Mesenchymal stem cell (in vitro differentiated cells and primary cell): ENCODE results near the gene NUP188.

Experiments
- DNase-seq: peaks from one replicate; pipeline ENCODE4 v3.0.0-alpha.2; 2013
- H2AFZ ChIP-seq: one replicate; pipeline ENCODE4 v1.6.1; 2013; ENCODE audit warnings: low read depth, mild to moderate bottlenecking, control low read depth, inconsistent platforms, low read length, moderate library complexity
- H2AK5ac ChIP-seq: 2 replicates; pipeline ENCODE4 v1.6.1; 2013; ENCODE audit warnings: low read length, moderate library complexity, mild to moderate bottlenecking, inconsistent platforms; ENCODE audit not compliant: severe bottlenecking
- H2BK120ac ChIP-seq: one replicate; pipeline ENCODE4 v1.6.1; 2013; ENCODE audit warnings: low read depth, mild to moderate bottlenecking, inconsistent platforms, low read length, moderate library complexity
- H2BK12ac ChIP-seq, 2 experiments: one replicate each; pipeline ENCODE4 v1.6.1; 2013; ENCODE audit warnings: inconsistent platforms in 2 of 2, low read length in 2 of 2, mild to moderate bottlenecking in 2 of 2, moderate library complexity in 2 of 2, control low read depth in 1 of 2
- H2BK15ac ChIP-seq: one replicate; pipeline ENCODE4 v1.6.1; 2013; ENCODE audit warnings: mild to moderate bottlenecking, low read depth, inconsistent platforms; ENCODE audit not compliant: poor library complexity, severe bottlenecking
- H2BK5ac ChIP-seq: 2 replicates; pipeline ENCODE4 v1.6.1; 2013; ENCODE audit warnings: low read depth, mild to moderate bottlenecking, low read length, control low read depth, inconsistent platforms; ENCODE audit not compliant: poor library complexity, severe bottlenecking
- H3K14ac ChIP-seq, 2 experiments: one replicate each; pipeline ENCODE4 v1.6.1; 2013; ENCODE audit warnings: inconsistent platforms in 2 of 2, low read length in 2 of 2, control low read depth in 1 of 2, mild to moderate bottlenecking in 1 of 2, moderate library complexity in 1 of 2
- H3K18ac ChIP-seq, 2 experiments: one replicate each; pipeline ENCODE4 v1.6.1; 2013; ENCODE audit warnings: inconsistent platforms in 2 of 2, low read length in 2 of 2, control low read depth in 1 of 2, low read depth in 1 of 2, mild to moderate bottlenecking in 1 of 2
- H3K23ac ChIP-seq, 2 experiments: one replicate each; pipeline ENCODE4 v1.6.1; 2013; ENCODE audit warnings: inconsistent platforms in 2 of 2, low read length in 2 of 2, mild to moderate bottlenecking in 2 of 2, moderate library complexity in 2 of 2, control low read depth in 1 of 2
- H3K27ac ChIP-seq: 2 replicates; pipeline ENCODE4 v1.5.1; 2013; ENCODE audit warnings: mild to moderate bottlenecking, moderate library complexity, low read length, control low read depth, inconsistent platforms; ENCODE audit not compliant: poor library complexity, severe bottlenecking
- H3K27me3 ChIP-seq, 2 experiments: 2 replicates each; pipeline versions ENCODE4 v1.6.1 to v1.7.0; 2013; ENCODE audit warnings: low read length in 2 of 2, mild to moderate bottlenecking in 2 of 2, moderate library complexity in 2 of 2, control low read depth in 1 of 2, inconsistent platforms in 1 of 2; ENCODE audit not compliant: control insufficient read depth in 1 of 2, insufficient read depth in 1 of 2
- H3K36me3 ChIP-seq, 2 experiments: 2 replicates each; pipeline versions ENCODE4 v1.6.1 to v1.7.0; 2013; ENCODE audit warnings: low read length in 2 of 2, control low read depth in 1 of 2, inconsistent platforms in 1 of 2, low read depth in 1 of 2, mild to moderate bottlenecking in 1 of 2; ENCODE audit not compliant: insufficient read depth in 2 of 2, control insufficient read depth in 1 of 2
- H3K4ac ChIP-seq, 2 experiments: one replicate each; pipeline ENCODE4 v1.6.1; 2013; ENCODE audit warnings: inconsistent platforms in 2 of 2, low read length in 2 of 2, mild to moderate bottlenecking in 2 of 2, moderate library complexity in 2 of 2, control low read depth in 1 of 2, low read depth in 1 of 2
- H3K4me1 ChIP-seq: 2 replicates; pipeline ENCODE4 v1.6.1; 2013; ENCODE audit warnings: low read depth, low read length, control low read depth; ENCODE audit not compliant: control insufficient read depth, insufficient read depth
- H3K4me2 ChIP-seq: 2 replicates; pipeline ENCODE4 v1.6.1; 2013; ENCODE audit warnings: low read length, mild to moderate bottlenecking, inconsistent platforms; ENCODE audit not compliant: poor library complexity, severe bottlenecking
- H3K4me3 ChIP-seq, 2 experiments: 2 replicates each; pipeline versions ENCODE4 v1.5.1 to v1.7.0; 2013; ENCODE audit warnings: low read length in 2 of 2, mild to moderate bottlenecking in 2 of 2, control low read depth in 1 of 2, low read depth in 1 of 2; ENCODE audit not compliant: insufficient read depth in 1 of 2
- H3K79me1 ChIP-seq: replicated peaks from 2 replicates; pipeline ENCODE4 v1.6.1; 2013; ENCODE audit warnings: mild to moderate bottlenecking, control low read depth, low read length, inconsistent platforms; ENCODE audit not compliant: poor library complexity, severe bottlenecking
- H3K9ac ChIP-seq: 2 replicates; pipeline ENCODE4 v1.7.0; 2013; ENCODE audit warnings: mild to moderate bottlenecking, low read length, moderate library complexity
- H3K9me3 ChIP-seq: 2 replicates; pipeline ENCODE4 v1.7.0; 2013; ENCODE audit warnings: mild to moderate bottlenecking, low read length; ENCODE audit not compliant: control insufficient read depth
- H4K8ac ChIP-seq: one replicate; pipeline ENCODE4 v1.6.1; 2013; ENCODE audit warnings: inconsistent platforms, mild to moderate bottlenecking, low read length, moderate library complexity
- H4K91ac ChIP-seq: one replicate; pipeline ENCODE4 v1.6.1; 2013; ENCODE audit warnings: mild to moderate bottlenecking, low read length, inconsistent platforms
- WGBS: methylation state at CpG from one replicate; pipeline ENCODE4 v1.1.7; 2013; ENCODE audit warnings: mixed read lengths; 5-methylcytosine and 5-hydroxymethylcytosine counted together

Gene NUP188

DNA sequence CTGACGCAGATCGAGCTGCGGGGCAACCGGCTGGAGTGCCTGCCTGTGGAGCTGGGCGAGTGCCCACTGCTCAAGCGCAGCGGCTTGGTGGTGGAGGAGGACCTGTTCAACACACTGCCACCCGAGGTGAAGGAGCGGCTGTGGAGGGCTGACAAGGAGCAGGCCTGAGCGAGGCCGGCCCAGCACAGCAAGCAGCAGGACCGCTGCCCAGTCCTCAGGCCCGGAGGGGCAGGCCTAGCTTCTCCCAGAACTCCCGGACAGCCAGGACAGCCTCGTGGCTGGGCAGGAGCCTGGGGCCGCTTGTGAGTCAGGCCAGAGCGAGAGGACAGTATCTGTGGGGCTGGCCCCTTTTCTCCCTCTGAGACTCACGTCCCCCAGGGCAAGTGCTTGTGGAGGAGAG is 31.3 kb upstream of the NUP188 start:
- no peaks in the 10 kb centered on the region for H3K27me3 ChIP-seq
- H3K9me3 ChIP-seq, result no peaks in the 10 kb centered on the region
- no peak overlapping the region for H2BK12ac ChIP-seq
- H3K9ac ChIP-seq, result peak overlapping the region; percentile 84
- no peak overlapping the region for H3K4ac ChIP-seq
- no peak overlapping the region for H3K18ac ChIP-seq
- H3K14ac ChIP-seq, result no peak overlapping the region
- no peak overlapping the region for H2BK120ac ChIP-seq
- H2BK5ac ChIP-seq, result no peak overlapping the region
- no peak overlapping the region for H4K91ac ChIP-seq
- WGBS, result 92% methylated on average over 18 of the region's 18 CpGs
- H3K79me1 ChIP-seq, result peaks cover 39% of the 10 kb centered on the region
- H4K8ac ChIP-seq, result no peak overlapping the region
- H2AK5ac ChIP-seq, result no peak overlapping the region
- H3K36me3 ChIP-seq, result peaks cover 22 to 62% of the 10 kb centered on the region in 2 experiments
- H3K23ac ChIP-seq, result no peak overlapping the region
- H3K27ac ChIP-seq, result no peak overlapping the region
- peak overlapping the region; percentile 13 for H2BK15ac ChIP-seq
- H2AFZ ChIP-seq, result no peak overlapping the region
- no peak for DNase-seq
- peak overlapping the region in 1 of 2 experiments; percentile 46 for H3K4me3 ChIP-seq
- no peak overlapping the region for H3K4me2 ChIP-seq
- peaks cover 41% of the 10 kb centered on the region for H3K4me1 ChIP-seq

DNA sequence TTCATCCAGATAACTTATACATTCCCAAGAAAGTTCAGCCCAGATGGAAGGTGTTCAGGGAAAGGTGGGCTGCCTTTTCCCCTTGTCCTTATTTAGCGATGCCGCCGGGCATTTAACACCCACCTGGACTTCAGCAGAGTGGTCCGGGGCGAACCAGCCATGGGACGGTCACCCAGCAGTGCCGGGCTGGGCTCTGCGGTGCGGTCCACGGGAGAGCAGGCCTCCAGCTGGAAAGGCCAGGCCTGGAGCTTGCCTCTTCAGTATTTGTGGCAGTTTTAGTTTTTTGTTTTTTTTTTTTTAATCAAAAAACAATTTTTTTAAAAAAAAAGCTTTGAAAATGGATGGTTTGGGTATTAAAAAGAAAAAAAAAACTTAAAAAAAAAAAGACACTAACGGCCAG is 30.8 kb upstream of the NUP188 start:
- over 99% methylated on average over 8 of the region's 11 CpGs for WGBS
- no peak overlapping the region for H2AFZ ChIP-seq
- H3K27me3 ChIP-seq, result no peaks in the 10 kb centered on the region
- no peak overlapping the region for H3K27ac ChIP-seq
- no peak overlapping the region for H3K18ac ChIP-seq
- no peak overlapping the region for H4K8ac ChIP-seq
- peaks cover 39% of the 10 kb centered on the region for H3K79me1 ChIP-seq
- H3K23ac ChIP-seq, result no peak overlapping the region
- no peak overlapping the region for H2BK5ac ChIP-seq
- no peak overlapping the region for H3K14ac ChIP-seq
- no peak overlapping the region for H2AK5ac ChIP-seq
- peaks cover 22 to 62% of the 10 kb centered on the region in 2 experiments for H3K36me3 ChIP-seq
- H3K4me3 ChIP-seq, result no peak overlapping the region
- no peak for DNase-seq
- H2BK12ac ChIP-seq, result no peak overlapping the region
- H3K4me1 ChIP-seq, result peaks cover 40% of the 10 kb centered on the region
- H3K4me2 ChIP-seq, result no peak overlapping the region
- no peak overlapping the region for H2BK120ac ChIP-seq
- peak overlapping the region; percentile 84 for H3K9ac ChIP-seq
- H3K9me3 ChIP-seq, result no peaks in the 10 kb centered on the region
- no peak overlapping the region for H2BK15ac ChIP-seq
- no peak overlapping the region for H3K4ac ChIP-seq
- H4K91ac ChIP-seq, result no peak overlapping the region

- Histone ChIP-seq H2AK5ac (no peak overlapping the region), H3K9me3 (no peaks in the 10 kb centered on the region), H3K4me2 (no peak overlapping the region), H3K36me3 (peaks cover 22 to 59% of the 10 kb centered on the region in 2 experiments), H3K4me1 (peaks cover 38% of the 10 kb centered on the region), H4K8ac (no peak overlapping the region), H3K79me1 (peaks cover 40% of the 10 kb centered on the region), H3K27ac (no peak overlapping the region), H2BK5ac (no peak overlapping the region), H2BK120ac (no peak overlapping the region), H4K91ac (no peak overlapping the region), H2AFZ (no peak overlapping the region), H3K4ac (no peak overlapping the region), H3K18ac (no peak overlapping the region), H3K27me3 (no peaks in the 10 kb centered on the region), H3K14ac (no peak overlapping the region), H3K9ac (peak overlapping the region; percentile 84), H3K4me3 (no peak overlapping the region), H3K23ac (no peak overlapping the region), H2BK12ac (no peak overlapping the region), H2BK15ac (no peak overlapping the region)
- no peak for DNase-seq
- WGBS, result 96% methylated on average over 26 of the region's 26 CpGs
These were observed 30.2 kb upstream of the NUP188 start for GRCh38 chr9:128917151-128917849.

DNA sequence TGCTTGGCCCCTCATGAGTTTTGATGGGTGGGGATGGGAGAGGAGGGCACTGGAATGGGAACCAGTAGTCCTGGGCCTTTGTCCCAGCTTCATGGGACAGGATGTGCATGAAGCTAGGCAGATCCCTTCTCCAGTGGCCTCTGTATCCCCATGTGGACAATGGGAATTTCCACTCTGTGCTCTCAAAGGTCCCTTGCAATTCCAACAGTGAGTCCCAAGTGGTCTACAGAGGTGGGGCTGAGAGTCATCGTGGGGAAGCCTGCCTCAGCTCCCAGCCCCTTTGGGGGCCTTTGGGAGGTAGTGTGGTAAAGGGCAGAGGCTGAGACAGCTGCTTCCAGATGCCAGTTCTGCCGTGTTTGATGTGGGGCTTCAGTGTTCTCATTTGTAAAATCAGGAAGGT is 28.6 kb upstream of the NUP188 start:
- no peak for DNase-seq
- Histone ChIP-seq H2BK15ac (no peak overlapping the region), H3K4me1 (peaks cover 26% of the 10 kb centered on the region), H4K91ac (no peak overlapping the region), H3K27me3 (no peaks in the 10 kb centered on the region), H3K79me1 (peaks cover 30% of the 10 kb centered on the region), H3K23ac (no peak overlapping the region), H3K9me3 (no peaks in the 10 kb centered on the region), H2BK12ac (peak overlapping the region in 1 of 2 experiments; percentile 24), H3K36me3 (peaks cover 22 to 53% of the 10 kb centered on the region in 2 experiments), H3K4me3 (no peak overlapping the region), H4K8ac (no peak overlapping the region), H2AK5ac (no peak overlapping the region), H3K18ac (peak overlapping the region in 1 of 2 experiments; percentile 29), H3K4me2 (no peak overlapping the region), H2AFZ (no peak overlapping the region), H3K4ac (no peak overlapping the region), H2BK5ac (no peak overlapping the region), H3K27ac (no peak overlapping the region), H3K9ac (no peak overlapping the region), H3K14ac (no peak overlapping the region), H2BK120ac (no peak overlapping the region)
- WGBS, result 79% methylated on average over 2 of the region's 2 CpGs
